Mesothelial cell of epicardium (in vitro differentiated cells): ENCODE measurements around the gene FCAMR. TPM values are rescaled to one million over a fixed set of nuclear protein-coding genes. Genes with fewer than 3 reads are reported as not detected.

ENCODE experiments used
- DNase-seq, 2 experiments: peaks; one replicate each; pipeline ENCODE4 v3.0.0; 2021; ENCODE audit warnings: low spot score in 2 of 2; ENCODE audit not compliant: unreplicated experiment in 2 of 2
- H3K27ac Mint-ChIP-seq: 2 replicates; pipeline ENCODE4 v1.8.0; 2021; ENCODE audit warnings: mixed read lengths
- H3K27me3 Mint-ChIP-seq: 2 replicates; pipeline ENCODE4 v1.8.0; 2021; ENCODE audit warnings: low read depth, mixed read lengths
- H3K36me3 Mint-ChIP-seq: 2 replicates; pipeline ENCODE4 v1.8.0; 2021; ENCODE audit warnings: mixed read lengths
- H3K4me1 Mint-ChIP-seq: 2 replicates; pipeline ENCODE4 v1.8.0; 2021; ENCODE audit warnings: mixed read lengths
- H3K4me3 Mint-ChIP-seq: 2 replicates; pipeline ENCODE4 v1.8.0; 2021; ENCODE audit warnings: mild to moderate bottlenecking, moderate library complexity, mixed read lengths
- H3K9me3 Mint-ChIP-seq: 2 replicates; pipeline ENCODE4 v1.8.0; 2021; ENCODE audit warnings: mixed read lengths
- CTCF ChIP-seq: fragments of 200-600 bp; sonication (generic); IDR thresholded peaks from one replicate; pipeline ENCODE4 v1.5.0; 2021; ENCODE audit warnings: antibody characterized with exemption; ENCODE audit not compliant: unreplicated experiment
- total RNA-seq: library from RNA; stranded (reverse); gene quantifications from 3 replicates; pipeline ENCODE4 v1.2.1, GENCODE V29; 2021

The FCAMR gene
- total RNA-seq: not detected in 3 replicates

GRCh38 chr1:206970446-206970845 lies at the start of gene FCAMR:
Gene FCAMR, minus strand, starts transcription at chr1:206970460. Its CDS starts 335 bp downstream, at chr1:206970125.
- Mint-ChIP-seq H3K4me1 (no peaks in the 10 kb centered on the region), H3K27me3 (peaks cover 66% of the 10 kb centered on the region), H3K4me3 (no peak within 1 kb of the TSS), H3K36me3 (no peaks in the 10 kb centered on the region), H3K27ac (no peak within 1 kb of the TSS), H3K9me3 (no peaks in the 10 kb centered on the region)
- TF ChIP-seq CTCF: no peak
- no peak for DNase-seq

GRCh38 chr1:207019661-207020060 lies 49.4 kb upstream of the FCAMR start:
- Mint-ChIP-seq H3K36me3 (no peaks in the 10 kb centered on the region), H3K9me3 (no peaks in the 10 kb centered on the region), H3K4me3 (no peak overlapping the region), H3K4me1 (peaks cover 7% of the 10 kb centered on the region), H3K27ac (no peak overlapping the region), H3K27me3 (peaks cover 23% of the 10 kb centered on the region)
- TF ChIP-seq CTCF: no peak
- no peak for DNase-seq

- Mint-ChIP-seq H3K9me3 (no peaks in the 10 kb centered on the region), H3K4me1 (peaks cover 2% of the 10 kb centered on the region), H3K36me3 (no peaks in the 10 kb centered on the region), H3K27ac (no peak overlapping the region), H3K27me3 (peaks cover 28% of the 10 kb centered on the region), H3K4me3 (no peak overlapping the region)
- no peak for TF ChIP-seq CTCF
- DNase-seq: no peak
Observed at GRCh38 chr1:207019161-207019560, 48.9 kb upstream of the FCAMR start.

- H3K36me3 Mint-ChIP-seq: no peaks in the 10 kb centered on the region
- peaks cover 32% of the 10 kb centered on the region for H3K27me3 Mint-ChIP-seq
- no peaks in the 10 kb centered on the region for H3K4me1 Mint-ChIP-seq
- H3K4me3 Mint-ChIP-seq: no peak overlapping the region
- TF ChIP-seq CTCF: no peak
- DNase-seq: no peak
- H3K27ac Mint-ChIP-seq: no peak overlapping the region
- no peaks in the 10 kb centered on the region for H3K9me3 Mint-ChIP-seq
Observed at GRCh38 chr1:207018707-207019106, 48.4 kb upstream of the FCAMR start.

GRCh38 chr1:207017615-207018559 lies 47.6 kb upstream of the FCAMR start:
- DNase-seq: no peak
- peaks cover 39% of the 10 kb centered on the region for H3K27me3 Mint-ChIP-seq
- no peaks in the 10 kb centered on the region for H3K9me3 Mint-ChIP-seq
- no peak overlapping the region for H3K4me3 Mint-ChIP-seq
- no peak overlapping the region for H3K27ac Mint-ChIP-seq
- H3K36me3 Mint-ChIP-seq: no peaks in the 10 kb centered on the region
- no peak for TF ChIP-seq CTCF
- no peaks in the 10 kb centered on the region for H3K4me1 Mint-ChIP-seq
